ENCODE results near the gene HK1. TPM values are rescaled to one million over a fixed set of nuclear protein-coding genes. Genes with fewer than 3 reads are reported as not detected.
"Not testable (repeated sequence)": the region's sequence is repeated elsewhere in the genome, so short reads cannot be mapped to it uniquely, and the experiment has no call there.

Gene HK1
- total and polyA plus RNA-seq, 2 experiments from 2014 or later, result 31.1 to 42.5 TPM

- H2AFZ ChIP-seq, result no peak overlapping the region
- H3K27ac ChIP-seq, result peak overlapping the region; percentile 53
- no peaks in the 10 kb centered on the region for H3K9me3 ChIP-seq (ENCODE audit: low read depth)
- H3K4me3 ChIP-seq, result no peak overlapping the region
- 0% methylated on average over 1 of the region's 1 CpG for WGBS (ENCODE audit: low lambda C conversion rate, missing lambda C conversion rate)
- peaks cover 25% of the 10 kb centered on the region for H3K4me1 ChIP-seq (ENCODE audit: insufficient read depth)
- no peak overlapping the region for H3K4me2 ChIP-seq
- no peaks in the 10 kb centered on the region for H3K36me3 ChIP-seq (replicated peaks; ENCODE audit: insufficient read depth, low read depth)
- peaks cover 14% of the 10 kb centered on the region for H3K79me2 ChIP-seq
- H3K9me2 ChIP-seq (replicated peaks; ENCODE audit: insufficient read depth), result no peaks in the 10 kb centered on the region
- H4K20me1 ChIP-seq (ENCODE audit: insufficient read depth, poor library complexity, severe bottlenecking), result no peaks in the 10 kb centered on the region
- TF ChIP-seq EZH2phosphoT487 (IDR thresholded peaks at IDR 0.05; ENCODE audit: low read depth, severe bottlenecking, unreplicated experiment) (no peak), CTCF (IDR thresholded peaks at IDR 0.05; ENCODE audit: poor library complexity) (peak; percentile 45)
- peak; percentile 78 for DNase-seq (ENCODE audit: low spot score)
- no peaks in the 10 kb centered on the region for H3K27me3 ChIP-seq
These were observed 171.5 kb downstream of the HK1 start for GRCh38 chr10:69449841-69450240.

- H3K27ac ChIP-seq, result peak overlapping the region; percentile 53
- not testable (repeated sequence) for H3K27me3 ChIP-seq; DNase-seq (ENCODE audit: low spot score); H4K20me1 ChIP-seq (ENCODE audit: insufficient read depth, poor library complexity, severe bottlenecking); H2AFZ ChIP-seq; H3K36me3 ChIP-seq (replicated peaks; ENCODE audit: insufficient read depth, low read depth); H3K4me3 ChIP-seq; H3K9me3 ChIP-seq (ENCODE audit: low read depth); H3K9me2 ChIP-seq (replicated peaks; ENCODE audit: insufficient read depth)
- 91% methylated on average over 16 of the region's 16 CpGs for WGBS (ENCODE audit: low lambda C conversion rate, missing lambda C conversion rate)
- H3K4me2 ChIP-seq, result peak overlapping the region; percentile 95
- peaks cover 16% of the 10 kb centered on the region for H3K79me2 ChIP-seq
- H3K4me1 ChIP-seq (ENCODE audit: insufficient read depth), result peaks cover 25% of the 10 kb centered on the region
These were observed 172.1 kb downstream of the HK1 start for GRCh38 chr10:69450395-69450794.

GRCh38 chr10:69451209-69451783 lies 173.0 kb downstream of the HK1 start, which contains the start of gene TSPAN15:
Gene TSPAN15, plus strand, starts transcription at chr10:69451465. Its CDS starts 130 bp downstream, at chr10:69451595.
- peak within 1 kb of the TSS; percentile 76 for H3K27ac ChIP-seq
- 1% methylated on average over 35 of the region's 45 CpGs for WGBS (ENCODE audit: low lambda C conversion rate, missing lambda C conversion rate)
- peak; percentile 95 for DNase-seq (ENCODE audit: low spot score)
- no peaks in the 10 kb centered on the region for H4K20me1 ChIP-seq (ENCODE audit: insufficient read depth, poor library complexity, severe bottlenecking)
- H3K79me2 ChIP-seq, result peaks cover 24% of the 10 kb centered on the region
- H2AFZ ChIP-seq, result peak within 1 kb of the TSS; percentile 72
- no peaks in the 10 kb centered on the region for H3K27me3 ChIP-seq
- no peaks in the 10 kb centered on the region for H3K9me2 ChIP-seq (replicated peaks; ENCODE audit: insufficient read depth)
- peak within 1 kb of the TSS; percentile 75 for H3K4me3 ChIP-seq
- peaks cover 17% of the 10 kb centered on the region for H3K4me1 ChIP-seq (ENCODE audit: insufficient read depth)
- H3K36me3 ChIP-seq (replicated peaks; ENCODE audit: insufficient read depth, low read depth), result no peaks in the 10 kb centered on the region
- TF ChIP-seq EZH2 (IDR thresholded peaks at IDR 0.05; ENCODE audit: borderline replicate concordance), result no peak
- TF ChIP-seq CTCF (IDR thresholded peaks at IDR 0.05; ENCODE audit: poor library complexity), result no peak
- TF ChIP-seq EZH2phosphoT487 (IDR thresholded peaks at IDR 0.05; ENCODE audit: low read depth, severe bottlenecking, unreplicated experiment), result no peak
- H3K4me2 ChIP-seq, result peak within 1 kb of the TSS; percentile 95
- no peaks in the 10 kb centered on the region for H3K9me3 ChIP-seq (ENCODE audit: low read depth)

Other genes with a start within 250 kb of the HK1 start
- 0.68 and 2.5 TPM in 2 replicates for gene SRGN, start 190.4 kb upstream of the HK1 start, total RNA-seq
- gene SRGN, start 190.4 kb upstream of the HK1 start, polyA plus RNA-seq, result 0.36 TPM in 1 of 2 replicates, not detected in the other
- 51.7 and 57.6 TPM in 2 replicates for gene VPS26A, start 154.3 kb upstream of the HK1 start, total RNA-seq
- 58.7 and 71.2 TPM in 2 replicates for gene VPS26A, start 154.3 kb upstream of the HK1 start, polyA plus RNA-seq
- 25.2 and 27.6 TPM in 2 replicates for gene SUPV3L1, start 98.3 kb upstream of the HK1 start, total RNA-seq
- gene SUPV3L1, start 98.3 kb upstream of the HK1 start, polyA plus RNA-seq, result 25.9 and 27.9 TPM in 2 replicates
- 27.7 and 27.9 TPM in 2 replicates for gene HKDC1, start 58.2 kb upstream of the HK1 start, total RNA-seq
- 19.5 and 23.6 TPM in 2 replicates for gene HKDC1, start 58.2 kb upstream of the HK1 start, polyA plus RNA-seq
- gene TACR2, start 138.4 kb downstream of the HK1 start, total RNA-seq, result 0.07 TPM in 1 of 2 replicates, not detected in the other
- 0.63 TPM in 1 of 2 replicates, not detected in the other for gene TACR2, start 138.4 kb downstream of the HK1 start, polyA plus RNA-seq
- 25.8 and 29.0 TPM in 2 replicates for gene TSPAN15, start 173.0 kb downstream of the HK1 start, total RNA-seq
- gene TSPAN15, start 173.0 kb downstream of the HK1 start, polyA plus RNA-seq, result 58.5 and 66.4 TPM in 2 replicates

All from hepatocyte (in vitro differentiated cells).